HG02642 (cell line): Measurements from ENCODE around the gene RXRA.

ENCODE experiments used
- ATAC-seq: cut with Tn5 transposase; IDR thresholded peaks from one replicate; pipeline ENCODE4 v1.9.1; 2021; ENCODE audit warnings: mild to moderate bottlenecking; ENCODE audit not compliant: unreplicated experiment, poor library complexity

RXRA gene

GRCh38 chr9:134390947-134391318, 64.7 kb downstream of the RXRA start:
- ATAC-seq = peak; percentile 27

GRCh38 chr9:134391319-134392231, 65.3 kb downstream of the RXRA start:
- peak; percentile 46 for ATAC-seq

GRCh38 chr9:134392900-134393299, 66.6 kb downstream of the RXRA start:
- ATAC-seq = no peak

- ATAC-seq = no peak
Observed at GRCh38 chr9:134393582-134394280, 67.5 kb downstream of the RXRA start.

GRCh38 chr9:134395002-134395517, 68.8 kb downstream of the RXRA start:
- no peak for ATAC-seq

GRCh38 chr9:134395737-134396257, 69.5 kb downstream of the RXRA start:
- no peak for ATAC-seq

GRCh38 chr9:134396258-134396742, 70.0 kb downstream of the RXRA start:
- no peak for ATAC-seq

GRCh38 chr9:134396825-134397224, 70.6 kb downstream of the RXRA start:
- ATAC-seq = no peak

- ATAC-seq = no peak
Observed at GRCh38 chr9:134398756-134399155, 72.5 kb downstream of the RXRA start.

- no peak for ATAC-seq
Observed at GRCh38 chr9:134399435-134400056, 73.3 kb downstream of the RXRA start.

- ATAC-seq = no peak
Observed at GRCh38 chr9:134400283-134400682, 74.0 kb downstream of the RXRA start.

GRCh38 chr9:134401391-134401790, 75.1 kb downstream of the RXRA start:
- no peak for ATAC-seq

- ATAC-seq = no peak
Observed at GRCh38 chr9:134402182-134402581, 75.9 kb downstream of the RXRA start.

GRCh38 chr9:134403292-134403681, 77.0 kb downstream of the RXRA start:
- ATAC-seq = no peak

- ATAC-seq = no peak
Observed at GRCh38 chr9:134403682-134404301, 77.5 kb downstream of the RXRA start.

GRCh38 chr9:134404376-134405358, 78.4 kb downstream of the RXRA start:
- no peak for ATAC-seq

GRCh38 chr9:134405527-134405926, 79.3 kb downstream of the RXRA start:
- ATAC-seq = no peak

- no peak for ATAC-seq
Observed at GRCh38 chr9:134406366-134407120, 80.3 kb downstream of the RXRA start.
